NT2/D1 (cell line): ENCODE results near the gene CLSTN2.

Experiments used
- SUZ12 ChIP-seq: IDR thresholded peaks from 2 replicates; pipeline ENCODE4 v1.6.1; 2011; ENCODE audit not compliant: insufficient read length, insufficient read depth; ENCODE audit errors: extremely low read depth
- ZNF274 ChIP-seq: IDR thresholded peaks from 2 replicates; pipeline ENCODE4 v1.6.1; 2011; ENCODE audit warnings: mild to moderate bottlenecking, low read depth, low read length

DNA sequence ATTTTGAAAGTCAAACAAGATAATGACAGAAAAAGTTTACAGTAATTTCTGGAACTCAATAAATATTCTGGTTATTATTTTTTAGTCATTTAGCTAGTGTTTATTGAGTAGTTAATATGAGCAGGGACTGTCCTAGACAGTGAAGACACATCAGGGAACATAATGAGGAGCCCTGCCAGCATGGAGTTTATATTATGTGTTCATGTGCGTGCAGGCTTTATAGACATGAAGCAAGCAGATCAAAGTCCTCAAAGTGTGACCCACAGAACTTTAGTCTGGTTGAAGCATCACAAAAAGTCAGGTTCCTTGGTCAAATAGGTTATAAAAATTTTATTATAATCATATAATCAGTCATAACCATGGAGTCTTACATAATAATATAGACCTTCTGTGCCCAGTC is 289.3 kb downstream of the CLSTN2 start:
- TF ChIP-seq SUZ12 (no peak), ZNF274 (no peak)
